KOPT-K1 (cell line): ENCODE measurements around the gene GMCL2.
"Not testable (repeated sequence)": the region's sequence is repeated elsewhere in the genome, so short reads cannot be mapped to it uniquely, and the experiment has no call there.

Experiments used
- H3K27ac ChIP-seq: fragments of 200-600 bp; sonication (generic); 2 replicates; pipeline ENCODE4 v1.5.1; 2016; ENCODE audit warnings: antibody characterized with exemption, mild to moderate bottlenecking, low read depth, low read length; ENCODE audit not compliant: poor library complexity, severe bottlenecking
- H3K36me3 ChIP-seq: fragments of 200-600 bp; sonication (generic); 2 replicates; pipeline ENCODE4 v1.5.1; 2017; ENCODE audit warnings: antibody characterized with exemption, mild to moderate bottlenecking, low read length, moderate library complexity; ENCODE audit not compliant: insufficient read depth
- H3K9me3 ChIP-seq: fragments of 200-600 bp; sonication (generic); 2 replicates; pipeline ENCODE4 v1.5.1; 2017; ENCODE audit warnings: antibody characterized with exemption, low read length, mild to moderate bottlenecking; ENCODE audit not compliant: insufficient read depth, poor library complexity, severe bottlenecking

Gene GMCL2, protein sequence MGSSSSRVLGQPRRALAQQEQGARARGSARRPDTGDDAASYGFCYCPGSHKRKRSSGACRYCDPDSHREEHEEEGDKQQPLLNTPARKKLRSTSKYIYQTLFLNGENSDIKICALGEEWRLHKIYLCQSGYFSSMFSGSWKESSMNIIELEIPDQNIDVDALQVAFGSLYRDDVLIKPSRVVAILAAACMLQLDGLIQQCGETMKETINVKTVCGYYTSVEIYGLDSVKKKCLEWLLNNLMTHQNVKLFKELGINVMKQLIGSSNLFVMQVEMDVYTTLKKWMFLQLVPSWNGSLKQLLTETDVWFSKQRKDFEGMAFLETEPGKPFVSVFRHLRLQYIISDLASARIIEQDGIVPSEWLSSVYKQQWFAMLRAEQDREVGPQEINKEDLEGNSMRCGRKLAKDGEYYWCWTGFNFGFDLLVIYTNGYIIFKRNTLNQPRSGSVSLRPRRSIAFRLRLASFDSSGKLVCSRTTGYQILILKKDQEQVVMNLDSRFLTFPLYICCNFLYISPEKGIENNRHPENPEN

DNA sequence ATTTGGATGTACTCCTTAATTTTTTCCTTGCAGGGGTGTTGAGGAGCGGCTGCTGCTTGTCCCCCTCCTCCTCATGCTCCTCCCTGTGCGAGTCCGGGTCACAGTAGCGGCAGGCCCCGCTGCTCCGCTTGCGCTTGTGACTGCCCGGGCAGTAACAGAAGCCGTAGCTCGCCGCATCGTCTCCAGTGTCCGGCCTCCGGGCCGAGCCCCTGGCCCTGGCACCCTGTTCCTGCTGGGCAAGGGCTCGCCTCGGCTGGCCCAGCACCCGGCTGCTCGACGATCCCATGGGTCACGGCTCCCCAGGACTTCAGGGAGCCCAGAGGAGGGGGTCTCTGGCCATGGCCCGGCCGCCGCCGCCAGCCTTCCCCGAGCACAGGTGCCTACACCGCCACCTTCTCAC, at the start of gene GMCL2:
TSS of gene GMCL2 (minus strand) at position 358 of the 400 bp plus-strand sequence. CDS start at position 286, 72 bp downstream.
- no peak within 1 kb of the TSS for H3K27ac ChIP-seq
- H3K9me3 ChIP-seq, result no peaks in the 10 kb centered on the region
- H3K36me3 ChIP-seq, result no peaks in the 10 kb centered on the region

GRCh38 chr5:178236679-178237078, 49.5 kb upstream of the GMCL2 start:
- no peak overlapping the region for H3K27ac ChIP-seq
- no peaks in the 10 kb centered on the region for H3K9me3 ChIP-seq
- H3K36me3 ChIP-seq, result no peaks in the 10 kb centered on the region

DNA sequence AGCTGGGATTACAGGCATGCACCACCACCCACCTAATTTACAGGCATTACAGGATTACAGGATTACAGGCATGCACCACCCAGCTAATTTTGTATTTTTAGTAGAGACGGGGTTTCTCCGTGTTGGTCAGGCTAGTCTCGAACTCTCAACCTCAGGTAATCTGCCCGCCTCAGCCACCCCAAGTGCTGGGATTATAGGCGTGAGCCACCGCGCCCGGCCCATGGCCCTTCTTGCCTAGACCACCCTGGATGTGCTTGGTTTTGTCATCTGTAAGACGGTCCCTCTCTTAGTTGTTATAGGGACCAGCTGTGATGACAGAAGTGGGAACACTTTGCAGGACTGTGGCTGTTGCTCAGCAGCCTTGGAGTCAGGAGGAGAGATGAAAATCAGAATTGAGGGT, 49.0 kb upstream of the GMCL2 start:
- Histone ChIP-seq H3K36me3 (peaks cover 3% of the 10 kb centered on the region), H3K27ac (no peak overlapping the region), H3K9me3 (no peaks in the 10 kb centered on the region)

- Histone ChIP-seq H3K36me3 (peaks cover 8% of the 10 kb centered on the region), H3K27ac (no peak overlapping the region), H3K9me3 (no peaks in the 10 kb centered on the region)
These were observed 48.4 kb upstream of the GMCL2 start for GRCh38 chr5:178235588-178235974.

DNA sequence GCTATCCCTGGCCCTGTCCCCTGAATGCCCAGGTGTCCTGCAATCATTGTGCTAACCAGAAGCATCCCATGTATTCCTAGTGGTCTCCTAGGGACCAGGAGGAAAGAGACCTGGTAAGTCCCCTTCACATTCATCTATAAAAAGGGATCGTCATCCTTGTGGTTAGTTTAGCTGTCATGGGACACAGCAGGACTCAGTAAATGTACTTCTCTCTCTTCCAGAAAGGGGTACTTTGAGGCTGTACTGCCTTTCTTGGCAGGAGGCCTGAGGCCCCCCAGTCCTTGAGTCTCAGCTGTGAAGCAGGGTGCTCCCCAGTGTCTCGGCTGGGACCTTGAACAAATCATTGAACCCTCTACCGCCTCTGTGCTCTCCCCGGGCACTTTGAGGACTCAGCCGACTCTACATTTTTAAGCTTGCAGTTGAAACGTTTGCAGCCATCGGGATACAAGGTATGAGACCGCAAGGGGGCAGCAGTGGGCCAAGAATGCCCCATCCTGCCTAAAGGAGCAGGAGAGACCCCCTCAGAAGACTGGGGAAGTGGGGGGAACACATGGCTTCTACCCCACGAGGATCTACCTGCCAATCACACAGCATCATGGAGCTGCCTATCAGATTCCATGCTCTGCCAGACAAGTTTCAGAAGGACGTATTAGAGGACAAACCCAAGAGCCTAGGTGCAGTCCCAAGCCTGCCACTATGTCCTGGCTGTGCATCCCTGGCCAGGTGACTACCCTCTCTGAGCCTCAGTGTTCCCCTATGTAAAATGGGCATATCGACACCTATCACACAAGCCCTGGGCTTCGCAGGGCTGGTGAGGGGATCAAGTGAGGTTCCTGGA, 47.8 kb upstream of the GMCL2 start:
- no peaks in the 10 kb centered on the region for H3K9me3 ChIP-seq
- peaks cover 14% of the 10 kb centered on the region for H3K36me3 ChIP-seq
- H3K27ac ChIP-seq, result no peak overlapping the region

DNA sequence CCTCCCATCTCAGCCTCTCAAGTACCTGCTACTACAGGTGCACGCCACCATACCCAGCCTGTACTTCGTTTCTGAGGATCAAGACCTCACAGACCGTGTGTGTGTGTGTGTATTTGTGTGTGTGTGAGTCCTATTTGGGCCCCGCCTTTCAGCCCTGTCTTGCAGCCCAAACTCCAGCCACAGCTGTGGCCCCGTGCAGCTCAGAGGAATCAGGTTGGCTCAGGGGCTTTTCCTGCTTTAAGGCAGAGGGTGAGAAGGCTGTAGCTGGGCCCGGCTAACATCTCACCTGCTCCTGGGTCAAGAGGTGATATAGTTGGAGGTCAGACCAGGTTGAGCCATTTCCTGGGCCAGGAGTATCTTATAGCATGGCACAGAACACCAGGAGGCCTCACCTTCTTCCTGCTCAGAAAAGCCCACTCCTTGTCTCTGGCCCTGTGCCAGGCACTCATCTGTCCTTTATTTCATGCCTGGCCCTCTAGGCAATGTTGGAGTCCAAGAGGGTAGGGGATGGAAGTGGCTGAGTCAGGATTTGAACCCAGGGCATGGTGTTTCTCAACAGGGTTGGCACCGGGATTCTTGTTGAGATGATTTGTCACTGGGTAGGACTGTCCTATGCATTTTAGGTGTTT, 47.1 kb upstream of the GMCL2 start:
- Histone ChIP-seq H3K9me3 (no peaks in the 10 kb centered on the region), H3K36me3 (peaks cover 22% of the 10 kb centered on the region), H3K27ac (no peak overlapping the region)

- Histone ChIP-seq H3K27ac (peak overlapping the region; percentile 88), H3K36me3 (peaks cover 34% of the 10 kb centered on the region), H3K9me3 (no peaks in the 10 kb centered on the region)
These were observed 45.8 kb upstream of the GMCL2 start for GRCh38 chr5:178232920-178233429.

- Histone ChIP-seq H3K36me3 (peaks cover 41% of the 10 kb centered on the region), H3K9me3 (no peaks in the 10 kb centered on the region), H3K27ac (peak within 1 kb of the TSS; percentile 88)
These were observed 45.2 kb upstream of the GMCL2 start, which contains the start of gene PHYKPL for GRCh38 chr5:178232124-178232919. Gene PHYKPL, minus strand, starts transcription at chr5:178232802. Its CDS starts 252 bp downstream, at chr5:178232550.

DNA sequence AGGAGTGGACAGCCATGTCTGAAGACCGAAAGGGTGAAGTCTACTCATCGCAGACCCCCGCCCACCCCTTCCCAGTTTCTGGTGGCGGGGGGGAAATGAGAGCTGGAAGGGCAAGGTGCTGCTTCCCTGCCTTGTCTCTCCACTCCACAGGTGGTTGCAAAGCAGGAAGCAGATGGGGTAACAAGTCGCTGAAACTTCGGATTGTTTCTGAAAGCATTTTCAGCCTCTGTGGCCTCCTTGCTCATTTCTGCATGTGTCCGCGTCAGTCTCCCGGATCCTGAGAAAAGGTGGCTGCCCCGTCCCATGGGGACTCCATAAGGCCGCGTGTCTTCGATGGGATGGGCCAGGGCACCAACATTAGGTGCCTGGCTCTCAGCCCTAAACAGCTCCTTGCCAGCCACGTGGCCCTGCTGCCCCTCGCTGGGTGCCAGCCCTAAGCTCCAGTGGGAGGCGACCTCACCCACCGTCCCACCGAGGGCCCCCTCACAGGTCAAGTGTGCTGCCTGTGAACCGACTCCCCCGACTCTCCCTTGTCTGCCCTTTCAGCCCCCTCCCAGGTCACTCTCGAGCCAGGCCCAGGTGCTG, 44.5 kb upstream of the GMCL2 start:
- H3K27ac ChIP-seq, result peak overlapping the region; percentile 88
- H3K9me3 ChIP-seq, result no peaks in the 10 kb centered on the region
- H3K36me3 ChIP-seq, result peaks cover 48% of the 10 kb centered on the region

- H3K36me3 ChIP-seq, result peaks cover 54% of the 10 kb centered on the region
These were observed 43.8 kb upstream of the GMCL2 start for GRCh38 chr5:178230879-178231538.

GRCh38 chr5:178229861-178230260, 42.7 kb upstream of the GMCL2 start:
- H3K27ac ChIP-seq, result no peak overlapping the region
- H3K9me3 ChIP-seq, result no peaks in the 10 kb centered on the region
- H3K36me3 ChIP-seq, result peaks cover 65% of the 10 kb centered on the region

More at GRCh38 chr5:178230879-178231538, 43.8 kb upstream of the GMCL2 start:
- H3K9me3 ChIP-seq, result no peaks in the 10 kb centered on the region
- H3K27ac ChIP-seq, result peak overlapping the region; percentile 88

GRCh38 chr5:178229111-178229510, 41.9 kb upstream of the GMCL2 start:
- H3K9me3 ChIP-seq, H3K27ac ChIP-seq: not testable (repeated sequence)
- peaks cover 73% of the 10 kb centered on the region for H3K36me3 ChIP-seq

GRCh38 chr5:178228609-178229008, 41.4 kb upstream of the GMCL2 start:
- H3K9me3 ChIP-seq, result no peaks in the 10 kb centered on the region
- peaks cover 78% of the 10 kb centered on the region for H3K36me3 ChIP-seq
- H3K27ac ChIP-seq, result no peak overlapping the region
